Cardiac muscle cell (in vitro differentiated cells and primary cell): Measurements from ENCODE around the gene SLC46A1. TPM values are rescaled to one million over a fixed set of nuclear protein-coding genes. Genes with fewer than 3 reads are reported as not detected.
"Not testable (repeated sequence)": the region's sequence is repeated elsewhere in the genome, so short reads cannot be mapped to it uniquely, and the experiment has no call there.

Source experiments
- DNase-seq, 2 donors: peaks; one replicate each; pipeline versions ENCODE4 v3.0.0 to v3.0.0-alpha.2; 2010 to 2017; ENCODE audit warnings: low read depth in 1 of 2, low spot score in 1 of 2
- H3K27ac ChIP-seq: fragments of 200-600 bp; sonication (generic); 2 replicates; pipeline ENCODE4 v1.5.1; 2016
- H3K27me3 ChIP-seq: fragments of 200-600 bp; sonication (generic); 2 replicates; pipeline ENCODE4 v1.6.0; 2016; ENCODE audit warnings: control low read depth
- H3K36me3 ChIP-seq: fragments of 200-600 bp; sonication (generic); 2 replicates; pipeline ENCODE4 v1.5.1; 2016; ENCODE audit warnings: control low read depth
- H3K4me1 ChIP-seq: fragments of 200-600 bp; sonication (generic); 2 replicates; pipeline ENCODE4 v1.8.1; 2017; ENCODE audit warnings: low read depth, mild to moderate bottlenecking, mixed run types
- H3K4me3 ChIP-seq: fragments of 200-600 bp; sonication (generic); 2 replicates; pipeline ENCODE4 v1.5.1; 2016; ENCODE audit warnings: mild to moderate bottlenecking
- H3K9me3 ChIP-seq: fragments of 200-600 bp; sonication (generic); 2 replicates; pipeline ENCODE4 v1.5.1; 2017; ENCODE audit warnings: low read depth, mild to moderate bottlenecking, control low read depth
- polyA plus RNA-seq: library from polyadenylated mRNA; unstranded; fragments of >200 nt; fragmentation: Nextera tagmentation; extraction: Ambion mirVana; gene quantifications from 2 replicates; pipeline ENCODE4 v1.2.1, GENCODE V29; 2016
- total RNA-seq: library from RNA; depleted of rRNA; stranded (reverse); fragments of >200 nt; gene quantifications from 2 replicates; pipeline ENCODE4 v1.2.3, GENCODE V29; 2016
- TF ChIP-seq, protein P1 (sequence below): IDR thresholded peaks from 2 replicates; pipeline ENCODE4 v1.5.1; 2012; ENCODE audit warnings: low read depth, mild to moderate bottlenecking, low read length

SLC46A1 gene
- total RNA-seq (10.5 and 11.6 TPM in 2 replicates), polyA plus RNA-seq (5.6 and 8.4 TPM in 2 replicates)

GRCh38 chr17:28405632-28406472, at the start of gene SLC46A1:
Gene SLC46A1 (minus strand): TSS chr17:28406212. CDS start chr17:28406114, 98 bp downstream.
- no peak within 1 kb of the TSS for H3K27ac ChIP-seq
- peak within 1 kb of the TSS; percentile 46 for H3K4me3 ChIP-seq
- DNase-seq: peak; percentile 37 to 67
- TF ChIP-seq, protein P1, sequence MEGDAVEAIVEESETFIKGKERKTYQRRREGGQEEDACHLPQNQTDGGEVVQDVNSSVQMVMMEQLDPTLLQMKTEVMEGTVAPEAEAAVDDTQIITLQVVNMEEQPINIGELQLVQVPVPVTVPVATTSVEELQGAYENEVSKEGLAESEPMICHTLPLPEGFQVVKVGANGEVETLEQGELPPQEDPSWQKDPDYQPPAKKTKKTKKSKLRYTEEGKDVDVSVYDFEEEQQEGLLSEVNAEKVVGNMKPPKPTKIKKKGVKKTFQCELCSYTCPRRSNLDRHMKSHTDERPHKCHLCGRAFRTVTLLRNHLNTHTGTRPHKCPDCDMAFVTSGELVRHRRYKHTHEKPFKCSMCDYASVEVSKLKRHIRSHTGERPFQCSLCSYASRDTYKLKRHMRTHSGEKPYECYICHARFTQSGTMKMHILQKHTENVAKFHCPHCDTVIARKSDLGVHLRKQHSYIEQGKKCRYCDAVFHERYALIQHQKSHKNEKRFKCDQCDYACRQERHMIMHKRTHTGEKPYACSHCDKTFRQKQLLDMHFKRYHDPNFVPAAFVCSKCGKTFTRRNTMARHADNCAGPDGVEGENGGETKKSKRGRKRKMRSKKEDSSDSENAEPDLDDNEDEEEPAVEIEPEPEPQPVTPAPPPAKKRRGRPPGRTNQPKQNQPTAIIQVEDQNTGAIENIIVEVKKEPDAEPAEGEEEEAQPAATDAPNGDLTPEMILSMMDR: no peak
- no peaks in the 10 kb centered on the region for H3K36me3 ChIP-seq
- H3K9me3 ChIP-seq: no peaks in the 10 kb centered on the region
- no peaks in the 10 kb centered on the region for H3K4me1 ChIP-seq
- no peaks in the 10 kb centered on the region for H3K27me3 ChIP-seq

- DNase-seq: no peak
- H3K4me3 ChIP-seq: no peak overlapping the region
- TF ChIP-seq, protein P1: no peak
- H3K27me3 ChIP-seq: no peaks in the 10 kb centered on the region
- no peak overlapping the region for H3K27ac ChIP-seq
- no peaks in the 10 kb centered on the region for H3K9me3 ChIP-seq
- no peaks in the 10 kb centered on the region for H3K36me3 ChIP-seq
- H3K4me1 ChIP-seq: no peaks in the 10 kb centered on the region
Measured at GRCh38 chr17:28449859-28450258, 43.8 kb upstream of the SLC46A1 start.

- no peaks in the 10 kb centered on the region for H3K4me1 ChIP-seq
- DNase-seq: no peak
- no peak overlapping the region for H3K4me3 ChIP-seq
- no peaks in the 10 kb centered on the region for H3K9me3 ChIP-seq
- H3K27me3 ChIP-seq: no peaks in the 10 kb centered on the region
- TF ChIP-seq, protein P1: no peak
- no peaks in the 10 kb centered on the region for H3K36me3 ChIP-seq
- no peak overlapping the region for H3K27ac ChIP-seq
Measured at GRCh38 chr17:28447396-28447760, 41.4 kb upstream of the SLC46A1 start.

GRCh38 chr17:28446716-28447395, 40.8 kb upstream of the SLC46A1 start:
- Histone ChIP-seq H3K27ac (no peak overlapping the region), H3K9me3 (no peaks in the 10 kb centered on the region), H3K36me3 (no peaks in the 10 kb centered on the region), H3K27me3 (no peaks in the 10 kb centered on the region), H3K4me3 (no peak overlapping the region), H3K4me1 (no peaks in the 10 kb centered on the region)
- TF ChIP-seq, protein P1: no peak
- no peak for DNase-seq

DNA sequence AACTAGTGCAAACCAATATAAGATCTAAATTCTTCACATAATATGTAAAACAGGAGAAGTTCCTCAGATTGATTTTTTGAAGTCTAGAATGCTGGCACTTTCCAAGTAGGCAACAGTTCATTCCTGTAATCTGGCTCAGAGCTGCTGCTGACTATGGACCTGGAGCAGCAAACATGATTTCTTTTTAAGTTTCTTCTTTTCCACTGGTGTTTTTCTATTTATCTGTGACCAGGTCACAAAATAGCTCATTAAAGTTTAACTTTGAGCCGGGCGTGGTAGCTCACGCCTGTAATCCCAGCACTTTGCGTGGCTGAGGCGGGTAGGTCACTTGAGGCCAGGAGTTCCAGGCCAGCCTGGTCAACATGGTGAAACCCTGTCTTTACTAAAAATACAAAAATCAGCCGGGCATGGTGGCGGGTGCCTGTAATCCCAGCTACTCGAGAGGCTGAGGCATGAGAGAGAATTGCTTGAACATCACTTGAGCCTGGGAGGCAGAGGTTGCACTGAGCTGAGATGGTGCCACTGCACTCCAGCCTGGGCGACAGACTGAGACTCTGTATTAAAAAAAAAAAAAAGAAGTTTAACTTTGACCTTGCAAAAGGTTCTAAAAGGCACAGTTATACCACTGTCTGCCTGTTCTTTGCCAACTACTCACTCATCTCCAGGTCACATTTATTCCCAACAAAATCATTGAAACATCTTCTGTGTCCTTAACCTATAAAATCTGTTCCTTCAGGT, 38.1 kb upstream of the SLC46A1 start:
- no peak overlapping the region for H3K4me3 ChIP-seq
- TF ChIP-seq, protein P1: no peak

GRCh38 chr17:28434326-28434725, 28.3 kb upstream of the SLC46A1 start:
- H3K9me3 ChIP-seq, H3K4me1 ChIP-seq, DNase-seq, H3K27me3 ChIP-seq, H3K27ac ChIP-seq, H3K4me3 ChIP-seq, H3K36me3 ChIP-seq: not testable (repeated sequence)

More for the DNA sequence above, 38.1 kb upstream of the SLC46A1 start:
- no peaks in the 10 kb centered on the region for H3K4me1 ChIP-seq
- H3K27ac ChIP-seq: no peak overlapping the region
- H3K36me3 ChIP-seq: no peaks in the 10 kb centered on the region
- H3K27me3 ChIP-seq: no peaks in the 10 kb centered on the region
- H3K9me3 ChIP-seq: no peaks in the 10 kb centered on the region
- no peak for DNase-seq
